HepG2 (cell line): ENCODE data around the gene FITM1. TPM values are rescaled to one million over a fixed set of nuclear protein-coding genes. Genes with fewer than 3 reads are reported as not detected.

Source experiments
- ARNT ChIP-seq: fragments of 450-650 bp; IDR thresholded peaks from 2 replicates; pipeline ENCODE4 v1.6.1; 2017
- FOXP1 ChIP-seq, 2 experiments: fragments of 450-650 bp in 1 of 2; IDR thresholded peaks; 2 replicates each; pipeline ENCODE4 v1.6.1; 2017 to 2018; ENCODE audit warnings: antibody characterized with exemption in 1 of 2
- IKZF1 ChIP-seq: fragments of 450-650 bp; IDR thresholded peaks from 2 replicates; pipeline ENCODE4 v1.7.1; 2016
- PHB2 ChIP-seq: fragments of 450-650 bp; IDR thresholded peaks from 2 replicates; pipeline ENCODE4 v1.6.1; 2018; ENCODE audit not compliant: partially characterized antibody
- SPEN ChIP-seq: sonication (generic); formaldehyde crosslinking; IDR thresholded peaks from 2 replicates; pipeline ENCODE4 v1.5.1; 2020; ENCODE audit warnings: low read depth, mild to moderate bottlenecking, missing genetic modification reagents
- ZNF274 ChIP-seq: sonication (generic); formaldehyde crosslinking; IDR thresholded peaks from 2 replicates; pipeline ENCODE4 v1.5.1; 2020; ENCODE audit warnings: mild to moderate bottlenecking, missing genetic modification reagents
- polyA plus RNA-seq, 8 experiments: library from polyadenylated mRNA; depleted of rRNA in 3 of 8; stranded (reverse) in 7 of 8; unstranded in 1 of 8; fragments of >200 nt; fragmentation: Illumina TruSeq in 4 of 8; extraction: Trizol in 4 of 8; gene quantifications; 2 replicates each; pipeline versions ENCODE4 v1.2.1 to v1.2.3, GENCODE V29; 2011 to 2016; ENCODE audit warnings: low read depth in 4 of 8, missing spikeins in 1 of 8, mixed read lengths in 1 of 8; ENCODE audit not compliant: insufficient read depth in 1 of 8
- total RNA-seq, 5 experiments: library from RNA; depleted of rRNA; stranded (reverse); fragments of >200 nt; fragmentation: Illumina TruSeq; extraction: Trizol; gene quantifications; 2 replicates each; pipeline ENCODE4 v1.2.3, GENCODE V29; 2016; ENCODE audit warnings: low read depth in 1 of 5
- TF ChIP-seq, protein P1 (sequence below), 2 experiments: fragments of 450-650 bp in 1 of 2; sonication (generic) in 1 of 2; formaldehyde crosslinking in 1 of 2; IDR thresholded peaks; 2 replicates each; pipeline versions ENCODE4 v1.6.1 to v1.8.0; 2016 to 2022; ENCODE audit warnings: antibody characterized with exemption in 1 of 2, mild to moderate bottlenecking in 1 of 2, missing genetic modification reagents in 1 of 2

Gene FITM1
- total and polyA plus RNA-seq, 2 of the 13 experiments (the other 11 are each of a cell fraction or from before 2014, with no cell fraction given): 2.7 to 5.8 TPM

DNA sequence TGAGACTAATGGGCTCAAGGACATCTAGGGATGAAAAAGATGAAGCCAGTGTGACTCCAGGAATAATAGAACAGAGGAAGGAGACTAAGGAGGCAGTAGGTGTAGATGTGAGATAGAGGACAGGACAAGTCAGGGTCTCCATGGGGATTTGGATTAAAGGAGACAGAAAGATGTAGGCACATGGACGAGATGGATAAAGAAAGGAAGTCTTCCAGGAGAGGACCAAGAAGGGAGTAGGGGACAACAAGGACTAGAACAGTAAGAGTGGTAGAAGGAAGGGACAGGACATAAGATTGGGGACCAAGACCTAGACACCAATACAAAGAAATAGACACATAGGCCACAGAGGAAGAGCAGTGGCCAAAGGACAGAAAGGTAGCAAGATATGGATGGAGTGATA lies 43.5 kb upstream of the FITM1 start (continued):
- TF ChIP-seq, protein P1, sequence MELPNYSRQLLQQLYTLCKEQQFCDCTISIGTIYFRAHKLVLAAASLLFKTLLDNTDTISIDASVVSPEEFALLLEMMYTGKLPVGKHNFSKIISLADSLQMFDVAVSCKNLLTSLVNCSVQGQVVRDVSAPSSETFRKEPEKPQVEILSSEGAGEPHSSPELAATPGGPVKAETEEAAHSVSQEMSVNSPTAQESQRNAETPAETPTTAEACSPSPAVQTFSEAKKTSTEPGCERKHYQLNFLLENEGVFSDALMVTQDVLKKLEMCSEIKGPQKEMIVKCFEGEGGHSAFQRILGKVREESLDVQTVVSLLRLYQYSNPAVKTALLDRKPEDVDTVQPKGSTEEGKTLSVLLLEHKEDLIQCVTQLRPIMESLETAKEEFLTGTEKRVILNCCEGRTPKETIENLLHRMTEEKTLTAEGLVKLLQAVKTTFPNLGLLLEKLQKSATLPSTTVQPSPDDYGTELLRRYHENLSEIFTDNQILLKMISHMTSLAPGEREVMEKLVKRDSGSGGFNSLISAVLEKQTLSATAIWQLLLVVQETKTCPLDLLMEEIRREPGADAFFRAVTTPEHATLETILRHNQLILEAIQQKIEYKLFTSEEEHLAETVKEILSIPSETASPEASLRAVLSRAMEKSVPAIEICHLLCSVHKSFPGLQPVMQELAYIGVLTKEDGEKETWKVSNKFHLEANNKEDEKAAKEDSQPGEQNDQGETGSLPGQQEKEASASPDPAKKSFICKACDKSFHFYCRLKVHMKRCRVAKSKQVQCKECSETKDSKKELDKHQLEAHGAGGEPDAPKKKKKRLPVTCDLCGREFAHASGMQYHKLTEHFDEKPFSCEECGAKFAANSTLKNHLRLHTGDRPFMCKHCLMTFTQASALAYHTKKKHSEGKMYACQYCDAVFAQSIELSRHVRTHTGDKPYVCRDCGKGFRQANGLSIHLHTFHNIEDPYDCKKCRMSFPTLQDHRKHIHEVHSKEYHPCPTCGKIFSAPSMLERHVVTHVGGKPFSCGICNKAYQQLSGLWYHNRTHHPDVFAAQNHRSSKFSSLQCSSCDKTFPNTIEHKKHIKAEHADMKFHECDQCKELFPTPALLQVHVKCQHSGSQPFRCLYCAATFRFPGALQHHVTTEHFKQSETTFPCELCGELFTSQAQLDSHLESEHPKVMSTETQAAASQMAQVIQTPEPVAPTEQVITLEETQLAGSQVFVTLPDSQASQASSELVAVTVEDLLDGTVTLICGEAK (IDR thresholded peaks at IDR 0.05): 0 out of 2 replicates have a peak, but pooled peaks have one; percentile 20
- TF ChIP-seq, protein P1 (CRISPR knock-in tag; IDR thresholded peaks at IDR 0.05): no peak
- 0 out of 2 replicates have a peak, but pooled peaks have one; percentile 10 for TF ChIP-seq SPEN
- TF ChIP-seq ARNT: 0 out of 2 replicates have a peak, but pooled peaks have one; percentile 44
- TF ChIP-seq PHB2: peak; percentile 94
- TF ChIP-seq IKZF1: no peak
- TF ChIP-seq FOXP1 (IDR thresholded peaks at IDR 0.05): 0 out of 2 replicates have a peak, but pooled peaks have one; percentile 7
- TF ChIP-seq FOXP1 (CRISPR knock-in tag; IDR thresholded peaks at IDR 0.05): no peak
- no peak for TF ChIP-seq ZNF274 (CRISPR knock-in tag)
